ENCODE results near the gene KRTAP10-12. TPM values are rescaled to one million over a fixed set of nuclear protein-coding genes. Genes with fewer than 3 reads are reported as not detected.

Gene KRTAP10-12
- total and polyA plus RNA-seq, 2 experiments from 2014 or later, result not detected

DNA sequence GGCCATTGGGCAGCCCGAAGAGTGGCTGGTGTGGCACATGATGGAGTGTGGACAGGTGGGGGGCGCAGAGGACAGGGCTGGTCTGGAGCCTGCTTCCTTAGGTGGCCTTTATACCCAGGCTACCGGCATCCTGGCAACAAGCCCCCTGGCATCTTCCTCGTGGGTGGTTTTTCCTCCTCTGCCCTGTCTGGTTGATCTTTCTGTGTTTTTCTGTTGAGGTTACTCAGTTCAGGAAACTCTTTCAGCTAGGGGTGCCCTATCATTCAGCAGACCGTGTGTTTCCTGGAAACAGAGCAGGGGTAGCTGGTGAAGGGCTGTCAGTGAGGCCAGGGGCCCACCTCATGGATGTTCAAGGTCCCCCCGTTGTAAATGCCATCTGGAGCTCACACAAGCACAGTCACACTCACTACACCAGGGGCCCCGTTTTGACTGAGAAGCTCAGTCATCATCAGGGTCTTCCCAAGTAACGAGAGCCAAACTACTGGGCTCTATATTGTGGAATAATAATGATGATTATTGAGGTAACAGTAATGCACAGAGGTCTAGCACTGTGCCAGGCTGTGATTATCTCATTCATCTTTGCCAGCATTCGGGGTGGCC is 42.3 kb upstream of the KRTAP10-12 start, which contains the start of gene KRTAP12-4:
Gene KRTAP12-4 (minus strand): TSS at position 84 of the 600 bp plus-strand sequence. CDS start 45 bp downstream, at position 39.
- Histone ChIP-seq H3K9ac (no peak within 1 kb of the TSS), H3K4me1 (ENCODE audit: insufficient read depth) (no peaks in the 10 kb centered on the region), H3K27me3 (replicated peaks; ENCODE audit: insufficient read depth) (peaks cover 14% of the 10 kb centered on the region), H3K4me3 (no peak within 1 kb of the TSS), H4K20me1 (ENCODE audit: insufficient read depth) (no peaks in the 10 kb centered on the region), H2AFZ (no peak within 1 kb of the TSS), H3K36me3 (ENCODE audit: low read depth) (no peaks in the 10 kb centered on the region), H3K27ac (no peak within 1 kb of the TSS), H3K9me2 (ENCODE audit: insufficient read depth) (no peaks in the 10 kb centered on the region), H3K79me2 (ENCODE audit: insufficient read depth) (no peaks in the 10 kb centered on the region), H3K4me2 (ENCODE audit: unreplicated experiment) (no peak within 1 kb of the TSS), H3F3A (ENCODE audit: insufficient read depth) (no peaks in the 10 kb centered on the region), H3K9me3 (ENCODE audit: low read depth) (no peaks in the 10 kb centered on the region)
- no peak for DNase-seq
- TF ChIP-seq EZH2phosphoT487 (IDR thresholded peaks at IDR 0.05; ENCODE audit: insufficient read depth, low read depth), result no peak
- no peak for TF ChIP-seq EZH2 (IDR thresholded peaks at IDR 0.05; ENCODE audit: insufficient read depth, poor library complexity, severe bottlenecking)
- 24 to 35% methylated on average over 8 to 9 of the region's 9 CpGs for WGBS, 2 experiments (ENCODE audit: low coverage in 1 of 2, low lambda C conversion rate in 2 of 2, missing lambda C conversion rate in 2 of 2)
- in situ Hi-C loops (cut with MboI), result no loop called here

GRCh38 chr21:44656868-44657267 is 40.1 kb upstream of the KRTAP10-12 start:
- Histone ChIP-seq H3K9me2 (ENCODE audit: insufficient read depth) (no peaks in the 10 kb centered on the region), H3K27me3 (replicated peaks; ENCODE audit: insufficient read depth) (peaks cover 14% of the 10 kb centered on the region), H3K79me2 (ENCODE audit: insufficient read depth) (no peaks in the 10 kb centered on the region), H3K4me3 (no peak overlapping the region), H3K4me1 (ENCODE audit: insufficient read depth) (no peaks in the 10 kb centered on the region), H3K4me2 (ENCODE audit: unreplicated experiment) (no peak overlapping the region), H3K9ac (no peak overlapping the region), H3K27ac (no peak overlapping the region), H3F3A (ENCODE audit: insufficient read depth) (no peaks in the 10 kb centered on the region), H3K9me3 (ENCODE audit: low read depth) (no peaks in the 10 kb centered on the region), H3K36me3 (ENCODE audit: low read depth) (no peaks in the 10 kb centered on the region), H2AFZ (no peak overlapping the region), H4K20me1 (ENCODE audit: insufficient read depth) (no peaks in the 10 kb centered on the region)
- DNase-seq, result no peak
- in situ Hi-C loops (cut with MboI), result no loop called here
- no peak for TF ChIP-seq EZH2 (IDR thresholded peaks at IDR 0.05; ENCODE audit: insufficient read depth, poor library complexity, severe bottlenecking)
- no peak for TF ChIP-seq EZH2phosphoT487 (IDR thresholded peaks at IDR 0.05; ENCODE audit: insufficient read depth, low read depth)
- WGBS, 2 experiments (ENCODE audit: low coverage in 1 of 2, low lambda C conversion rate in 2 of 2, missing lambda C conversion rate in 2 of 2), result 0 to 6% methylated on average over 1 of the region's 1 CpG

DNA sequence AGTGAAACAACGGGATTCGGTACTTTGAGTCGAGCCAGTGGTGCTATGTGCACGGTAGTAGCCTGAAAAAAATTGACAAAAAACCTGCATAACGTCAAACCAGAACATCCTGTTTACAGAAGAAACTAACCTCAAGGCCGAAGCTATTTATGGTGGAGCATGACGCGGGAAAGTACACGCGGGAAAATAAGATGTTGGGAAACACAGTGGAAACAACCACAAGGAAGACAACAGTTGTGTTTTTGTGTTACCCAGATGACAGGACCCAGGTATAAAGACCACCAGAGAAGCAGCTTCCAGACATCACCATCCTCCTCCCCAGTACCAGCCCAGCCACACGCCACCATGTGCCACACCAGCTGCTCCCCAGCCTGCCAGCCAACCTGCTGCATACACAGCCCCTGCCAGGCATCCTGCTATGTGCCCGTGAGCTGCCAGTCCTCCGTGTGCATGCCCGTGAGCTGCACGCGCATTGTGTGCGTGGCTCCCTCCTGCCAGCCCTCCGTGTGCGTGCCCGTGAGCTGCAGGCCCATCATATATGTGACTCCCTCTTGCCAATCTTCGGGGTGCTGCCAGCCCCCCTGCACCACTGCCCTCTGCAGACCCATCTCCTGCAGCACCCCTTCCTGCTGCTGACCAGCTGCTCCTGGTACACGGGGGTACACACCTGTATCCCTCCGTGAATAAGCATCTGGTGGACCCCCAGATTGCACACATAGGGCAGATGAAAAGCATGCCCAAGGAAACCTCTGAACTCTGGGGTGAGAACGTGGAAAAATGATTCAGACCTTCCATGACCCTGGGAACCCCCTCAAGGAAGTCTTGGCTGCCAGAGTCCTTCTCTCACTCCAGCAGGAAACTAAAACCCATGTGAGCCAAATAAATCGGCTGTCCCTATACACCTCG is 39.1 kb upstream of the KRTAP10-12 start, which contains the start of gene KRTAP12-3:
Gene KRTAP12-3 (plus strand): TSS at position 298 of the 906 bp plus-strand sequence. CDS start 48 bp downstream, at position 346.
- Histone ChIP-seq H3K9me2 (ENCODE audit: insufficient read depth) (no peaks in the 10 kb centered on the region), H3K4me3 (no peak within 1 kb of the TSS), H3K9ac (no peak within 1 kb of the TSS), H3K27ac (no peak within 1 kb of the TSS), H3K4me1 (ENCODE audit: insufficient read depth) (no peaks in the 10 kb centered on the region), H4K20me1 (ENCODE audit: insufficient read depth) (no peaks in the 10 kb centered on the region), H2AFZ (no peak within 1 kb of the TSS), H3K27me3 (replicated peaks; ENCODE audit: insufficient read depth) (peaks cover 11% of the 10 kb centered on the region), H3K4me2 (ENCODE audit: unreplicated experiment) (no peak within 1 kb of the TSS), H3K9me3 (ENCODE audit: low read depth) (no peaks in the 10 kb centered on the region), H3K36me3 (ENCODE audit: low read depth) (no peaks in the 10 kb centered on the region), H3K79me2 (ENCODE audit: insufficient read depth) (no peaks in the 10 kb centered on the region), H3F3A (ENCODE audit: insufficient read depth) (no peaks in the 10 kb centered on the region)
- no peak for DNase-seq
- TF ChIP-seq EZH2phosphoT487 (IDR thresholded peaks at IDR 0.05; ENCODE audit: insufficient read depth, low read depth) (no peak), EZH2 (IDR thresholded peaks at IDR 0.05; ENCODE audit: insufficient read depth, poor library complexity, severe bottlenecking) (no peak)
- 46 to 47% methylated on average over 26 of the region's 26 CpGs for WGBS, 2 experiments (ENCODE audit: low coverage in 1 of 2, low lambda C conversion rate in 2 of 2, missing lambda C conversion rate in 2 of 2)
- in situ Hi-C loops (cut with MboI), result no loop called here

DNA sequence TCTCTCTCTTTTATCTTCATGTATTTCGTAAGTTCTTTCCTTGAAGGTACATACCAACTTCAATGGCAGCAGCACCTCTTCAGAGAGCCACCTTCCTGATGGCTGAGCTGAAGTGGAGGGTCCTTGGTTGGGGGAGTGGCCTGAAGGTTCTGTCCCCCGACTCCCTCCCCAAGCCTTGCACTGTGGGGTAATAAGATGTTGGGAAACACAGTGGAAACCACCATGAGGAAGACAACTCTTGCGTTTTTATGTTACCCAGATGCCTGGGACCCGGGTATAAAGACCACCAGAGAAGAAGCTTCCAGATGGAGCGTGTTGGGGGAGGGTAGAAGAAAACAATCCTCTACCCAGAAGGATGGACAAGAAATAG is 38.4 kb upstream of the KRTAP10-12 start:
- Histone ChIP-seq H3K9me2 (ENCODE audit: insufficient read depth) (no peaks in the 10 kb centered on the region), H3K4me2 (ENCODE audit: unreplicated experiment) (no peak overlapping the region), H3K27me3 (replicated peaks; ENCODE audit: insufficient read depth) (peaks cover 6% of the 10 kb centered on the region), H3K4me3 (no peak overlapping the region), H3F3A (ENCODE audit: insufficient read depth) (no peaks in the 10 kb centered on the region), H3K4me1 (ENCODE audit: insufficient read depth) (no peaks in the 10 kb centered on the region), H2AFZ (no peak overlapping the region), H3K9ac (no peak overlapping the region), H3K79me2 (ENCODE audit: insufficient read depth) (no peaks in the 10 kb centered on the region), H3K36me3 (ENCODE audit: low read depth) (no peaks in the 10 kb centered on the region), H3K27ac (no peak overlapping the region), H4K20me1 (ENCODE audit: insufficient read depth) (no peaks in the 10 kb centered on the region), H3K9me3 (ENCODE audit: low read depth) (no peaks in the 10 kb centered on the region)
- TF ChIP-seq EZH2 (IDR thresholded peaks at IDR 0.05; ENCODE audit: insufficient read depth, poor library complexity, severe bottlenecking) (no peak), EZH2phosphoT487 (IDR thresholded peaks at IDR 0.05; ENCODE audit: insufficient read depth, low read depth) (no peak)
- in situ Hi-C loops (cut with MboI), result no loop called here
- 12 to 18% methylated on average over 5 of the region's 5 CpGs for WGBS, 2 experiments (ENCODE audit: low coverage in 1 of 2, low lambda C conversion rate in 2 of 2, missing lambda C conversion rate in 2 of 2)
- no peak for DNase-seq
